K562 (cell line): ENCODE results near the gene ZNF556. TPM values are rescaled to one million over a fixed set of nuclear protein-coding genes. Genes with fewer than 3 reads are reported as not detected.

Experiments
- ATAC-seq: fragments of 200-7000 bp; cut with Tn5 transposase; 3 replicates; pipeline ENCODE4 v1.9.1; 2020; ENCODE audit warnings: moderate library complexity
- BruUV-seq: library from RNA; stranded (reverse); fragments of 400-500 nt; replicated peaks from 2 replicates; lab custom pipeline; 2021; lab: Mats Ljungman, UMichigan
- CTCF ChIA-PET: fragments of 300-600 bp; formaldehyde crosslinking; extraction: SDS; loops from one replicate; lab custom pipeline; 2021; ENCODE audit warnings: low intra/inter-chr PET ratio; lab: Yijun Ruan, JAX
- POLR2A ChIA-PET: fragments of 300-600, 350-650 bp; sonication (Branson Sonifier 250); formaldehyde crosslinking; extraction: SDS; loops from one replicate; lab custom pipeline; 2021; ENCODE audit warnings: antibody characterized with exemption, inconsistent platforms; lab: Yijun Ruan, JAX
- DNase-seq, 4 experiments: peaks; one replicate each; pipeline versions ENCODE4 v3.0.0 to v3.0.0-alpha.2; 2011 to 2018; ENCODE audit warnings: low spot score in 3 of 4, mixed read lengths in 3 of 4; ENCODE audit errors: extremely low read depth in 1 of 4
- FAIRE-seq: peaks from 2 replicates; lab custom pipeline; 2011; peaks lifted over from hg19 to GRCh38; lab: Jason Lieb, UNC
- H2AFZ ChIP-seq: 2 replicates; pipeline ENCODE4 v1.6.0; 2011; ENCODE audit warnings: low read depth, low read length, control low read depth, inconsistent platforms
- H3K27ac ChIP-seq: fragments of 200-600 bp; 3 replicates; pipeline ENCODE4 v1.8.0; 2011; ENCODE audit warnings: low read depth, mild to moderate bottlenecking, control low read depth, inconsistent platforms, low read length, moderate library complexity, mixed read lengths; ENCODE audit errors: extremely low read depth
- H3K27me3 ChIP-seq, 2 experiments: fragments of 300-600 bp in 1 of 2; 2 replicates in 1 of 2; 3 replicates in 1 of 2; pipeline versions ENCODE4 v1.6.0 to v1.8.0; 2011; ENCODE audit warnings: inconsistent platforms in 2 of 2, low read length in 2 of 2, mild to moderate bottlenecking in 1 of 2, mixed read lengths in 1 of 2, moderate library complexity in 1 of 2; ENCODE audit not compliant: control insufficient read depth in 2 of 2, insufficient read depth in 2 of 2
- H3K36me3 ChIP-seq: fragments of 300-600 bp; 3 replicates; pipeline ENCODE4 v1.8.0; 2011; ENCODE audit warnings: mild to moderate bottlenecking, low read length, inconsistent platforms; ENCODE audit not compliant: control insufficient read depth, insufficient read depth
- H3K4me1 ChIP-seq, 2 experiments: fragments of 200-600 bp in 1 of 2; replicated peaks in 1 of 2; 2 replicates in 1 of 2; 3 replicates in 1 of 2; pipeline versions ENCODE4 v1.5.1 to v1.8.0; 2011; ENCODE audit warnings: inconsistent platforms in 2 of 2, low read length in 2 of 2, mild to moderate bottlenecking in 1 of 2, mixed read lengths in 1 of 2, moderate library complexity in 1 of 2; ENCODE audit not compliant: control insufficient read depth in 2 of 2, insufficient read depth in 2 of 2
- H3K4me2 ChIP-seq: 2 replicates; pipeline ENCODE4 v1.6.1; 2011; ENCODE audit warnings: low read length, control low read depth, inconsistent platforms, mixed read lengths; ENCODE audit not compliant: insufficient read depth
- H3K4me3 ChIP-seq: fragments of 200-600 bp; sonication (generic), shearing (Covaris generic); 2 replicates; pipeline ENCODE4 v1.5.1; 2016; ENCODE audit warnings: control low read depth, inconsistent platforms
- H3K79me2 ChIP-seq: fragments of 200-600 bp; 3 replicates; pipeline ENCODE4 v1.8.0; 2011; ENCODE audit warnings: low read length, inconsistent platforms; ENCODE audit not compliant: control insufficient read depth, insufficient read depth
- H3K9ac ChIP-seq, 2 experiments: 2 replicates each; pipeline versions ENCODE4 v1.6.0 to v1.6.1; 2011; ENCODE audit warnings: low read depth in 2 of 2, low read length in 2 of 2, control low read depth in 1 of 2, inconsistent platforms in 1 of 2, mild to moderate bottlenecking in 1 of 2, mixed read lengths in 1 of 2; ENCODE audit not compliant: insufficient read depth in 1 of 2
- H3K9me1 ChIP-seq: one replicate; pipeline ENCODE4 v1.6.0; 2011; ENCODE audit warnings: inconsistent platforms, mild to moderate bottlenecking, low read length, moderate library complexity; ENCODE audit not compliant: control insufficient read depth, insufficient read depth
- H3K9me3 ChIP-seq: replicated peaks from 2 replicates; pipeline ENCODE4 v1.5.1; 2011; ENCODE audit warnings: low read depth, low read length, inconsistent platforms; ENCODE audit not compliant: control insufficient read depth, insufficient read depth
- H4K20me1 ChIP-seq: replicated peaks from 2 replicates; pipeline ENCODE4 v1.6.1; 2011; ENCODE audit warnings: low read length, inconsistent platforms, mixed read lengths; ENCODE audit not compliant: control insufficient read depth, insufficient read depth
- ADNP ChIP-seq: fragments of 200-800 bp; sonication (Bioruptor generic); IDR thresholded peaks from 2 replicates; pipeline ENCODE4 v1.6.1; 2016; ENCODE audit warnings: missing genetic modification characterization, missing compliant biosample characterization
- CBX2 ChIP-seq: fragments of 200-600 bp; sonication (generic); IDR thresholded peaks from one replicate; pipeline ENCODE4 v1.6.1; 2012; ENCODE audit warnings: mild to moderate bottlenecking, low read length, inconsistent platforms; ENCODE audit not compliant: insufficient read depth, poor library complexity, severe bottlenecking
- HDGF ChIP-seq: fragments of 450-650 bp; IDR thresholded peaks from 2 replicates; pipeline ENCODE4 v1.6.1; 2016
- MAFK ChIP-seq: IDR thresholded peaks from 2 replicates; pipeline ENCODE4 v1.6.1; 2011; ENCODE audit warnings: low read length, improper control_type of control experiment
- MBD2 ChIP-seq: sonication (generic); IDR thresholded peaks from 2 replicates; pipeline ENCODE4 v1.6.1; 2016; ENCODE audit warnings: low read depth, borderline replicate concordance
- NFRKB ChIP-seq: fragments of 450-650 bp; IDR thresholded peaks from 2 replicates; pipeline ENCODE4 v1.6.1; 2016; ENCODE audit warnings: low read depth
- PURB ChIP-seq: sonication (generic); formaldehyde crosslinking; IDR thresholded peaks from 2 replicates; pipeline ENCODE4 v1.9.0; 2021; ENCODE audit warnings: low read depth, mild to moderate bottlenecking, missing genetic modification reagents
- RBM22 ChIP-seq: fragments of 200-400 bp; formaldehyde crosslinking; IDR thresholded peaks from 2 replicates; pipeline ENCODE4 v1.6.1; 2018; ENCODE audit warnings: low read length, low read depth; ENCODE audit not compliant: poor library complexity, severe bottlenecking
- SIRT6 ChIP-seq: IDR thresholded peaks from one replicate; pipeline ENCODE4 v1.6.1; 2012; ENCODE audit warnings: low read depth, mild to moderate bottlenecking, control low read depth, inconsistent platforms, low read length, moderate library complexity
- SPI1 ChIP-seq: IDR thresholded peaks from 2 replicates; pipeline ENCODE4 v1.6.1; 2011; ENCODE audit warnings: low read depth, low read length, control low read depth, borderline replicate concordance
- ZFX ChIP-seq: sonication (generic); formaldehyde crosslinking; IDR thresholded peaks from 2 replicates; pipeline ENCODE4 v1.8.0; 2022; ENCODE audit warnings: mild to moderate bottlenecking, missing genetic modification reagents, moderate library complexity
- WGBS: fragments of 100-300 bp; shearing (Covaris generic); methylation state at CpG from one replicate; pipeline ENCODE4 v1.1.6; 2016; ENCODE audit warnings: low coverage, mixed read lengths; ENCODE audit not compliant: insufficient coverage; ENCODE audit errors: missing lambda C conversion rate; 5-methylcytosine and 5-hydroxymethylcytosine counted together
- in situ Hi-C: fragments of 300-500 bp; cut with MboI; formaldehyde crosslinking; loops from 4 replicates; pipeline ENCODE4 v1.15.0; 2018; ENCODE audit warnings: inconsistent platforms, mixed read lengths
- intact Hi-C: fragments of 100-400 bp; cut with micrococcal nuclease; formaldehyde crosslinking; loops from 2 replicates; pipeline ENCODE4 v1.14.2; 2022
- polyA plus RNA-seq, 8 experiments: library from polyadenylated mRNA; depleted of rRNA in 4 of 8; stranded (reverse) in 5 of 8; unstranded in 3 of 8; fragments of >200 nt; fragmentation: Nextera tagmentation in 2 of 8; fragmentation: Illumina TruSeq in 1 of 8; extraction: Ambion mirVana in 2 of 8; extraction: Trizol in 1 of 8; gene quantifications; 2 replicates each; pipeline versions ENCODE4 v1.2.1 to v1.2.3, GENCODE V29; 2011 to 2014; ENCODE audit warnings: inconsistent platforms in 1 of 8, missing spikeins in 1 of 8
- total RNA-seq, 7 experiments: library from RNA; depleted of rRNA in 6 of 7; stranded (reverse); fragments of >200 nt in 6 of 7; fragmentation: Illumina TruSeq in 2 of 7; extraction: Trizol in 2 of 7; gene quantifications; 2 replicates each; pipeline versions ENCODE4 v1.2.1 to v1.2.3, GENCODE V29; 2011 to 2021; ENCODE audit warnings: low replicate concordance in 1 of 7
- TF ChIP-seq, protein P1 (sequence below): fragments of 450-650 bp; formaldehyde crosslinking; IDR thresholded peaks from 2 replicates; pipeline ENCODE4 v1.4.0; 2022; ENCODE audit warnings: mild to moderate bottlenecking, moderate library complexity
- TF ChIP-seq, protein P2 (sequence below): fragments of 450-650 bp; IDR thresholded peaks from 2 replicates; pipeline ENCODE4 v1.6.1; 2014; ENCODE audit warnings: low read depth, mild to moderate bottlenecking, moderate library complexity, borderline replicate concordance
- TF ChIP-seq, protein P3 (sequence below): sonication (generic); formaldehyde crosslinking; IDR thresholded peaks from 2 replicates; pipeline ENCODE4 v1.8.0; 2022; ENCODE audit warnings: mild to moderate bottlenecking, missing genetic modification reagents
- TF ChIP-seq, protein P4 (sequence below): fragments of 250-450 bp; sonication (Bioruptor Pico); IDR thresholded peaks from 2 replicates; pipeline ENCODE4 v1.9.0; 2021; ENCODE audit warnings: mild to moderate bottlenecking
- TF ChIP-seq, protein P5 (sequence below), 3 experiments: IDR thresholded peaks in 2 of 3; conservative IDR thresholded peaks in 1 of 3; 2 replicates each; pipeline ENCODE4 v1.5.1; 2011 to 2012; ENCODE audit warnings: low read length in 3 of 3, mild to moderate bottlenecking in 3 of 3, control low read depth in 2 of 3, improper control_type of control experiment in 1 of 3, inconsistent platforms in 1 of 3, low read depth in 1 of 3, mixed read lengths in 1 of 3, moderate library complexity in 1 of 3; ENCODE audit not compliant: insufficient read depth in 2 of 3

The ZNF556 gene
- total and polyA plus RNA-seq, 9 of the 15 experiments (the other 6 are each of a cell fraction or from before 2014, with no cell fraction given), result 0.01 to 0.36 (median 0.10) TPM; not detected in 1

DNA sequence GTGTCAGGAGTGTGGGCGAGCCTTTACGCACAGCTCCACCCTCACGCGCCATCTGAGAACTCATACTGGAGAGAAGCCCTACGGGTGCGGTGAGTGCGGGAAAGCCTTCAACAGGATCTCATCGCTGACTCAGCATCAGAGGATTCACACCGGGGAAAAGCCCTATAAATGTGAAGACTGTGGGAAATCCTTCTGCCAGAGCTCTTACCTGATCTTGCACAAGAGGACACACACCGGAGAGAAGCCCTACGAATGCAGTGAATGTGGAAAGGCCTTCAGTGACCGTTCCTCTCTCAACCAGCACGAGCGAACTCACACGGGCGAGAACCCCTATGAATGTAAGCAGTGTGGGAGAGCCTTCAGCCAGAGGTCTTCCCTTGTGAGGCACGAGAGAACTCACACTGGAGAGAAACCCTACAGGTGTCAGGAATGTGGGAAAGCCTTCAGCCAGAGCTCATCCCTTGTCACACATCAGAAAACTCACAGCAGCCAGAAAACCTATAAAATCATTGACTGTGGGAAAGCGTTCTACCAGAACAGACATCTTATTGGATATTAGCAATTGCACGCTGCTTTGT, 32.8 kb upstream of the ZNF556 start (continued):
- TF ChIP-seq MAFK (peak; percentile 50), SIRT6 (no peak), ZFX (CRISPR knock-in tag) (no peak)
- TF ChIP-seq, protein P1, sequence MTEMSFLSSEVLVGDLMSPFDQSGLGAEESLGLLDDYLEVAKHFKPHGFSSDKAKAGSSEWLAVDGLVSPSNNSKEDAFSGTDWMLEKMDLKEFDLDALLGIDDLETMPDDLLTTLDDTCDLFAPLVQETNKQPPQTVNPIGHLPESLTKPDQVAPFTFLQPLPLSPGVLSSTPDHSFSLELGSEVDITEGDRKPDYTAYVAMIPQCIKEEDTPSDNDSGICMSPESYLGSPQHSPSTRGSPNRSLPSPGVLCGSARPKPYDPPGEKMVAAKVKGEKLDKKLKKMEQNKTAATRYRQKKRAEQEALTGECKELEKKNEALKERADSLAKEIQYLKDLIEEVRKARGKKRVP, result no peak
- TF ChIP-seq, protein P2, sequence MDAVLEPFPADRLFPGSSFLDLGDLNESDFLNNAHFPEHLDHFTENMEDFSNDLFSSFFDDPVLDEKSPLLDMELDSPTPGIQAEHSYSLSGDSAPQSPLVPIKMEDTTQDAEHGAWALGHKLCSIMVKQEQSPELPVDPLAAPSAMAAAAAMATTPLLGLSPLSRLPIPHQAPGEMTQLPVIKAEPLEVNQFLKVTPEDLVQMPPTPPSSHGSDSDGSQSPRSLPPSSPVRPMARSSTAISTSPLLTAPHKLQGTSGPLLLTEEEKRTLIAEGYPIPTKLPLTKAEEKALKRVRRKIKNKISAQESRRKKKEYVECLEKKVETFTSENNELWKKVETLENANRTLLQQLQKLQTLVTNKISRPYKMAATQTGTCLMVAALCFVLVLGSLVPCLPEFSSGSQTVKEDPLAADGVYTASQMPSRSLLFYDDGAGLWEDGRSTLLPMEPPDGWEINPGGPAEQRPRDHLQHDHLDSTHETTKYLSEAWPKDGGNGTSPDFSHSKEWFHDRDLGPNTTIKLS, result no peak
- TF ChIP-seq, all 486 proteins: peak for 16

DNA sequence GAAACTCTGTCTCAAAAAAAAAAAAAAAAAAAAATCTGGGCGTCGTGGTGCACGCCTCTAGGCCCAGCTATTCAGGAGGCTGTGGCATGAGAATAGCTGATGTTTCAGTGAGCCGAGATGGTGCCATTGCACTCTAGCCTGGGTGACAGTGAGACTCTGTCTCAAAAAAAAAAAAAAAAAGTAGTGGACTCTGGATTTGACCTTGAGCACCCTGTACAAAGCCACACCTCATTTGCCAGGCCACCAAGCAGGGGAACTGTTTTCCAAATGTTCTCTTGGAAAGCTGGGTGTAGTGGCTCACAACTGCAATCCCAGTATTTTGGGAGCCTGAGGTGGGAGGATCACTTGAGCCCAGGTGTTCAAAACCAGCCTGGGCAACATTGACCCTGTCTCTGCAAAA, 29.7 kb upstream of the ZNF556 start:
- POLR2A ChIA-PET, result interaction anchor here (1.9 kb wide), 1 partner anchor 13 kb away, joined by 5 read pairs; no protein-coding TSS in a partner anchor
- peaks cover 5 to 20% of the 10 kb centered on the region in 2 experiments; a peak in 4 of 5 replicates for H3K4me1 ChIP-seq
- TF ChIP-seq, protein P3, sequence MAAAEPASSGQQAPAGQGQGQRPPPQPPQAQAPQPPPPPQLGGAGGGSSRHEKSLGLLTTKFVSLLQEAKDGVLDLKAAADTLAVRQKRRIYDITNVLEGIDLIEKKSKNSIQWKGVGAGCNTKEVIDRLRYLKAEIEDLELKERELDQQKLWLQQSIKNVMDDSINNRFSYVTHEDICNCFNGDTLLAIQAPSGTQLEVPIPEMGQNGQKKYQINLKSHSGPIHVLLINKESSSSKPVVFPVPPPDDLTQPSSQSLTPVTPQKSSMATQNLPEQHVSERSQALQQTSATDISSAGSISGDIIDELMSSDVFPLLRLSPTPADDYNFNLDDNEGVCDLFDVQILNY (CRISPR knock-in tag), result no peak
- TF ChIP-seq, protein P4, sequence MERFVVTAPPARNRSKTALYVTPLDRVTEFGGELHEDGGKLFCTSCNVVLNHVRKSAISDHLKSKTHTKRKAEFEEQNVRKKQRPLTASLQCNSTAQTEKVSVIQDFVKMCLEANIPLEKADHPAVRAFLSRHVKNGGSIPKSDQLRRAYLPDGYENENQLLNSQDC (CRISPR knock-in tag), result no peak
- TF ChIP-seq, protein P5, sequence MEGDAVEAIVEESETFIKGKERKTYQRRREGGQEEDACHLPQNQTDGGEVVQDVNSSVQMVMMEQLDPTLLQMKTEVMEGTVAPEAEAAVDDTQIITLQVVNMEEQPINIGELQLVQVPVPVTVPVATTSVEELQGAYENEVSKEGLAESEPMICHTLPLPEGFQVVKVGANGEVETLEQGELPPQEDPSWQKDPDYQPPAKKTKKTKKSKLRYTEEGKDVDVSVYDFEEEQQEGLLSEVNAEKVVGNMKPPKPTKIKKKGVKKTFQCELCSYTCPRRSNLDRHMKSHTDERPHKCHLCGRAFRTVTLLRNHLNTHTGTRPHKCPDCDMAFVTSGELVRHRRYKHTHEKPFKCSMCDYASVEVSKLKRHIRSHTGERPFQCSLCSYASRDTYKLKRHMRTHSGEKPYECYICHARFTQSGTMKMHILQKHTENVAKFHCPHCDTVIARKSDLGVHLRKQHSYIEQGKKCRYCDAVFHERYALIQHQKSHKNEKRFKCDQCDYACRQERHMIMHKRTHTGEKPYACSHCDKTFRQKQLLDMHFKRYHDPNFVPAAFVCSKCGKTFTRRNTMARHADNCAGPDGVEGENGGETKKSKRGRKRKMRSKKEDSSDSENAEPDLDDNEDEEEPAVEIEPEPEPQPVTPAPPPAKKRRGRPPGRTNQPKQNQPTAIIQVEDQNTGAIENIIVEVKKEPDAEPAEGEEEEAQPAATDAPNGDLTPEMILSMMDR (IDR thresholded peaks at IDR 0.05 in 2 of 3, conservative IDR thresholded peaks at IDR 0.05 in 1 of 3; ENCODE audit: insufficient read depth in 2 of 3, low read depth in 1 of 3, low read length in 3 of 3), result no peak
- no peak for TF ChIP-seq RBM22
- no peak for TF ChIP-seq NFRKB
- TF ChIP-seq HDGF, result no peak
- TF ChIP-seq SPI1, result no peak
- no peak for TF ChIP-seq PURB
- TF ChIP-seq MBD2, result no peak
- no peak for TF ChIP-seq ADNP
- no peak for TF ChIP-seq CBX2
- no peaks in the 10 kb centered on the region for H3K27me3 ChIP-seq
- H3K4me3 ChIP-seq, result no peak overlapping the region
- H3K9me1 ChIP-seq, result no peaks in the 10 kb centered on the region
- no peak overlapping the region for H3K4me2 ChIP-seq
- H2AFZ ChIP-seq, result no peak overlapping the region
- H4K20me1 ChIP-seq, result no peaks in the 10 kb centered on the region
- no TSS peak for BruUV-seq
- DNase-seq, result no peak
- peaks cover 26% of the 10 kb centered on the region for H3K9me3 ChIP-seq
- WGBS, result 30% methylated on average over 2 of the region's 4 CpGs
- peaks cover 7% of the 10 kb centered on the region; the same call in 1 of the 3 replicates for H3K79me2 ChIP-seq
- no peak for FAIRE-seq
- no peak overlapping the region for H3K27ac ChIP-seq
- CTCF ChIA-PET, result no interaction called here
- in situ Hi-C loops, result no loop called here
- ATAC-seq, result no peak
- no peak overlapping the region for H3K9ac ChIP-seq
- H3K36me3 ChIP-seq, result no peaks in the 10 kb centered on the region
- intact Hi-C loops, result no loop called here
